IMR-90 (cell line): Measurements from ENCODE around the gene ARVCF. TPM values are rescaled to one million over a fixed set of nuclear protein-coding genes. Genes with fewer than 3 reads are reported as not detected.

Experiments
- ATAC-seq: fragments of 200-7000 bp; cut with Tn5 transposase; 2 replicates; pipeline ENCODE4 v1.9.1; 2020; ENCODE audit warnings: low read depth, mild to moderate bottlenecking, moderate library complexity
- BruUV-seq: library from RNA; stranded (reverse); fragments of 400-500 nt; replicated peaks from 2 replicates; lab custom pipeline; 2021; lab: Mats Ljungman, UMichigan
- CTCF ChIA-PET: fragments of 300-600 bp; formaldehyde crosslinking; extraction: SDS; loops from one replicate; lab custom pipeline; 2021; ENCODE audit warnings: antibody characterized with exemption; lab: Yijun Ruan, JAX
- POLR2A ChIA-PET: fragments of 300-600 bp; sonication (Branson Sonifier 250); formaldehyde crosslinking; loops from one replicate; lab custom pipeline; 2022; ENCODE audit warnings: antibody characterized with exemption; ENCODE audit not compliant: unreplicated experiment; lab: Charles Lee
- DNase-seq: peaks from one replicate; pipeline ENCODE4 v3.0.0; 2013
- H2AFZ ChIP-seq: replicated peaks from 2 replicates; pipeline ENCODE3; 2013; ENCODE audit warnings: low read length, mild to moderate bottlenecking; ENCODE audit not compliant: poor library complexity
- H2AK5ac ChIP-seq: 2 replicates; pipeline ENCODE4 v1.6.1; 2013; ENCODE audit warnings: low read depth, low read length, inconsistent platforms
- H2AK9ac ChIP-seq: replicated peaks from 2 replicates; pipeline ENCODE3; 2013; ENCODE audit warnings: mild to moderate bottlenecking, low read depth, low read length, moderate library complexity; ENCODE audit not compliant: poor library complexity
- H2BK120ac ChIP-seq: 2 replicates; pipeline ENCODE4 v1.6.1; 2013; ENCODE audit warnings: low read depth, low read length, inconsistent platforms
- H2BK15ac ChIP-seq: 3 replicates; pipeline ENCODE4 v1.6.1; 2013; ENCODE audit warnings: low read depth, low read length, inconsistent platforms
- H2BK20ac ChIP-seq: 2 replicates; pipeline ENCODE4 v1.6.1; 2013; ENCODE audit warnings: low read depth, mild to moderate bottlenecking, inconsistent platforms, low read length, moderate library complexity
- H2BK5ac ChIP-seq: 2 replicates; pipeline ENCODE4 v1.6.1; 2013; ENCODE audit warnings: mild to moderate bottlenecking, low read depth, low read length, inconsistent platforms; ENCODE audit not compliant: poor library complexity, severe bottlenecking
- H3K14ac ChIP-seq: replicated peaks from 2 replicates; pipeline ENCODE4 v1.6.1; 2013; ENCODE audit warnings: low read depth, low read length, inconsistent platforms
- H3K18ac ChIP-seq: 2 replicates; pipeline ENCODE4 v1.6.1; 2013; ENCODE audit warnings: low read depth, low read length, control low read depth
- H3K23ac ChIP-seq: 2 replicates; pipeline ENCODE4 v1.6.1; 2013; ENCODE audit warnings: low read depth, low read length, inconsistent platforms
- H3K27ac ChIP-seq: 2 replicates; pipeline ENCODE4 v1.5.1; 2013; ENCODE audit warnings: mild to moderate bottlenecking, control low read depth, low read length; ENCODE audit not compliant: insufficient read depth
- H3K27me3 ChIP-seq: 2 replicates; pipeline ENCODE4 v1.6.1; 2013; ENCODE audit warnings: low read length; ENCODE audit not compliant: control insufficient read depth, insufficient read depth
- H3K36me3 ChIP-seq: 2 replicates; pipeline ENCODE4 v1.6.1; 2013; ENCODE audit warnings: low read length, mixed read lengths; ENCODE audit not compliant: control insufficient read depth, insufficient read depth
- H3K4ac ChIP-seq: 2 replicates; pipeline ENCODE4 v1.6.1; 2013; ENCODE audit warnings: low read depth, low read length, inconsistent platforms
- H3K4me1 ChIP-seq: 2 replicates; pipeline ENCODE4 v1.6.1; 2013; ENCODE audit warnings: low read length, mixed read lengths; ENCODE audit not compliant: control insufficient read depth, insufficient read depth
- H3K4me2 ChIP-seq: 2 replicates; pipeline ENCODE4 v1.6.1; 2013; ENCODE audit warnings: low read depth, mild to moderate bottlenecking, control low read depth, low read length, moderate library complexity
- H3K4me3 ChIP-seq: 2 replicates; pipeline ENCODE4 v1.5.1; 2013; ENCODE audit warnings: low read depth, mild to moderate bottlenecking, control low read depth, low read length, moderate library complexity; ENCODE audit not compliant: insufficient read depth
- H3K56ac ChIP-seq: 2 replicates; pipeline ENCODE4 v1.6.1; 2013; ENCODE audit warnings: low read length, inconsistent platforms; ENCODE audit not compliant: insufficient read depth; ENCODE audit errors: extremely low read depth
- H3K79me1 ChIP-seq, 2 experiments: 2 replicates each; pipeline ENCODE4 v1.6.1; 2013; ENCODE audit warnings: low read length in 2 of 2, inconsistent platforms in 1 of 2, low read depth in 1 of 2
- H3K9ac ChIP-seq: 2 replicates; pipeline ENCODE4 v1.6.1; 2013; ENCODE audit warnings: low read depth, low read length, control low read depth
- H3K9me1 ChIP-seq: 2 replicates; pipeline ENCODE4 v1.6.1; 2013; ENCODE audit warnings: low read length, inconsistent platforms; ENCODE audit not compliant: insufficient read depth
- H3K9me3 ChIP-seq: 2 replicates; pipeline ENCODE4 v1.6.1; 2013; ENCODE audit warnings: low read length; ENCODE audit not compliant: control insufficient read depth, insufficient read depth
- H4K20me1 ChIP-seq: 2 replicates; pipeline ENCODE4 v1.6.1; 2013; ENCODE audit warnings: low read length, inconsistent platforms; ENCODE audit not compliant: insufficient read depth
- H4K5ac ChIP-seq: 2 replicates; pipeline ENCODE4 v1.6.1; 2013; ENCODE audit warnings: mild to moderate bottlenecking, low read depth, low read length, control low read depth
- H4K8ac ChIP-seq, 2 experiments: 2 replicates each; pipeline ENCODE4 v1.6.1; 2013; ENCODE audit warnings: low read depth in 2 of 2, low read length in 2 of 2, control low read depth in 1 of 2, inconsistent platforms in 1 of 2
- H4K91ac ChIP-seq: 2 replicates; pipeline ENCODE4 v1.6.1; 2013; ENCODE audit warnings: low read depth, low read length, inconsistent platforms; ENCODE audit not compliant: insufficient read depth
- MXI1 ChIP-seq: IDR thresholded peaks from 2 replicates; pipeline ENCODE4 v1.6.1; 2012; ENCODE audit warnings: low read depth, mild to moderate bottlenecking, low read length, moderate library complexity, borderline replicate concordance
- RCOR1 ChIP-seq: IDR thresholded peaks from 2 replicates; pipeline ENCODE4 v1.6.1; 2012; ENCODE audit warnings: mild to moderate bottlenecking, low read length, improper control_type of control experiment; ENCODE audit not compliant: insufficient replicate concordance
- WGBS, 2 experiments: methylation state at CpG; one replicate each; pipeline versions ENCODE4 v1.1.5 to v1.1.7; 2013; ENCODE audit warnings: missing lambda C conversion rate in 2 of 2; ENCODE audit not compliant: insufficient read length in 1 of 2; ENCODE audit errors: extremely low coverage in 2 of 2; 5-methylcytosine and 5-hydroxymethylcytosine counted together
- dilution Hi-C: fragments of 300-500 bp; cut with HindIII; formaldehyde crosslinking; loops from one replicate; pipeline ENCODE4 v1.14.3; 2018; ENCODE audit warnings: low sequenced_read_pairs; ENCODE audit not compliant: unreplicated experiment
- in situ Hi-C: fragments of 300-500 bp; cut with MboI; formaldehyde crosslinking; loops from 3 replicates; pipeline ENCODE4 v1.14.3; 2019; ENCODE audit warnings: low sequenced_read_pairs, inconsistent platforms, mixed read lengths
- intact Hi-C: fragments of 100-400 bp; cut with micrococcal nuclease; formaldehyde crosslinking; loops from 2 replicates; pipeline ENCODE4 v1.10.0; 2022
- polyA plus RNA-seq, 3 experiments: library from polyadenylated mRNA; depleted of rRNA; stranded (reverse); fragments of >200 nt; gene quantifications; 2 replicates each; pipeline ENCODE4 v1.2.3, GENCODE V29; 2012; ENCODE audit warnings: low replicate concordance in 1 of 3
- total RNA-seq: library from RNA; depleted of rRNA; stranded (reverse); fragments of >200 nt; gene quantifications from 2 replicates; pipeline ENCODE4 v1.2.3, GENCODE V29; 2012

ARVCF gene
- total and polyA plus RNA-seq, 2 of the 4 experiments (the other 2 are of a cell fraction), result 8.6 to 14.1 TPM

DNA sequence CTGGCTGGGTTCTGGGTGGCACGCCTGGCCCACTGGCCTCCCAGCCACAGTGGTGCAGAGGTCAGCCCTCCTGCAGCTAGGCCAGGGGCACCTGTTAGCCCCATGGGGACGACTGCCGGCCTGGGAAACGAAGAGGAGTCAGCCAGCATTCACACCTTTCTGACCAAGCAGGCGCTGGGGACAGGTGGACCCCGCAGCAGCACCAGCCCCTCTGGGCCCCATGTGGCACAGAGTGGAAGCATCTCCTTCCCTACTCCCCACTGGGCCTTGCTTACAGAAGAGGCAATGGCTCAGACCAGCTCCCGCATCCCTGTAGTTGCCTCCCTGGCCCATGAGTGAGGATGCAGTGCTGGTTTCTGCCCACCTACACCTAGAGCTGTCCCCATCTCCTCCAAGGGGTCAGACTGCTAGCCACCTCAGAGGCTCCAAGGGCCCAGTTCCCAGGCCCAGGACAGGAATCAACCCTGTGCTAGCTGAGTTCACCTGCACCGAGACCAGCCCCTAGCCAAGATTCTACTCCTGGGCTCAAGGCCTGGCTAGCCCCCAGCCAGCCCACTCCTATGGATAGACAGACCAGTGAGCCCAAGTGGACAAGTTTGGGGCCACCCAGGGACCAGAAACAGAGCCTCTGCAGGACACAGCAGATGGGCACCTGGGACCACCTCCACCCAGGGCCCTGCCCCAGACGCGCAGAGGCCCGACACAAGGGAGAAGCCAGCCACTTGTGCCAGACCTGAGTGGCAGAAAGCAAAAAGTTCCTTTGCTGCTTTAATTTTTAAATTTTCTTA lies 47.3 kb downstream of the ARVCF start:
- BruUV-seq, result no TSS peak
- H3K9ac ChIP-seq, result no peak overlapping the region
- H2BK120ac ChIP-seq, result no peak overlapping the region
- H4K8ac ChIP-seq, result no peak overlapping the region
- H3K4me1 ChIP-seq, result 0 out of 2 replicates have a peak, but pooled peaks cover 1% of the 10 kb centered on the region
- no peak overlapping the region for H2BK15ac ChIP-seq
- intact Hi-C loops (no loop called here), in situ Hi-C loops (no loop called here), dilution Hi-C loops (no loop called here)
- H2BK5ac ChIP-seq, result no peak overlapping the region
- H2AFZ ChIP-seq, result no peak overlapping the region
- H3K23ac ChIP-seq, result no peak overlapping the region
- ATAC-seq (no peak), DNase-seq (no peak)
- no peaks in the 10 kb centered on the region for H3K9me3 ChIP-seq
- no peak overlapping the region for H3K27ac ChIP-seq
- peaks cover 25% of the 10 kb centered on the region for H4K20me1 ChIP-seq
- H3K79me1 ChIP-seq, result no peaks in the 10 kb centered on the region; a peak in 1 of 4 replicates
- H3K14ac ChIP-seq, result no peak overlapping the region
- no peak overlapping the region for H3K18ac ChIP-seq
- H3K27me3 ChIP-seq, result no peaks in the 10 kb centered on the region
- no peak overlapping the region for H2AK9ac ChIP-seq
- ChIA-PET POLR2A (no interaction called here), CTCF (interaction anchor here (1.2 to 2.0 kb wide), 2 partner anchors 44 kb away, joined by 7 to 8 read pairs; no protein-coding TSS in a partner anchor)
- no peak overlapping the region for H3K4me2 ChIP-seq
- no peak overlapping the region for H3K4ac ChIP-seq
- WGBS, 2 experiments, result 83% methylated on average over 4 of the region's 11 CpGs; no CpG with 5 or more reads in 1 of the 2 experiments
- no peak overlapping the region for H3K56ac ChIP-seq
- no peak overlapping the region for H2AK5ac ChIP-seq
- H3K36me3 ChIP-seq, result peaks cover 64% of the 10 kb centered on the region
- no peak overlapping the region for H2BK20ac ChIP-seq
- no peak overlapping the region for H3K4me3 ChIP-seq
- no peak for TF ChIP-seq MXI1
- TF ChIP-seq RCOR1, result no peak
- H4K5ac ChIP-seq, result no peak overlapping the region
- no peaks in the 10 kb centered on the region for H3K9me1 ChIP-seq
- no peak overlapping the region for H4K91ac ChIP-seq
